Measurements from ENCODE around the gene CPLX3. TPM values are rescaled to one million over a fixed set of nuclear protein-coding genes. Genes with fewer than 3 reads are reported as not detected.

The CPLX3 gene
- total and polyA plus RNA-seq, 2 of the 8 experiments (the other 6 are each of a cell fraction or from before 2014, with no cell fraction given), result 0.17 TPM; not detected in 1

- TF ChIP-seq, protein P1, sequence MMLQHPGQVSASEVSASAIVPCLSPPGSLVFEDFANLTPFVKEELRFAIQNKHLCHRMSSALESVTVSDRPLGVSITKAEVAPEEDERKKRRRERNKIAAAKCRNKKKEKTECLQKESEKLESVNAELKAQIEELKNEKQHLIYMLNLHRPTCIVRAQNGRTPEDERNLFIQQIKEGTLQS (IDR thresholded peaks at IDR 0.05; ENCODE audit: insufficient read depth, low read depth, low read length), result no peak
Observed at GRCh38 chr15:74827614-74828013, 1.2 kb downstream of the CPLX3 start (continued).

Data from H1 (cell line).